ENCODE results near the gene SFXN2. TPM values are rescaled to one million over a fixed set of nuclear protein-coding genes. Genes with fewer than 3 reads are reported as not detected.
"Not testable (repeated sequence)": the region's sequence is repeated elsewhere in the genome, so short reads cannot be mapped to it uniquely, and the experiment has no call there.

Gene SFXN2
- total and polyA plus RNA-seq, 5 donors from 2014 or later, result 4.9 to 11.5 (median 9.9) TPM

- Mint-ChIP-seq H3K27ac (no peak overlapping the region), H3K4me1 (peaks cover 0 to 12% (median 9%) of the 10 kb centered on the region in 4 donors), H3K9me3 (peaks cover 0 to 4% (median 0%) of the 10 kb centered on the region in 7 donors), H3K4me3 (no peak overlapping the region), H3K36me3 (peaks cover 12% of the 10 kb centered on the region), H3K27me3 (no peaks in the 10 kb centered on the region)
- no peak overlapping the region for H3K4me3 ChIP-seq (ENCODE audit: low read depth, low read length)
- DNase-seq (no peak), ATAC-seq (ENCODE audit: low read depth in 2 of 2) (no peak)
- no peak overlapping the region for H3K27ac ChIP-seq (ENCODE audit: insufficient read depth, low read length, poor library complexity, severe bottlenecking)
- no peaks in the 10 kb centered on the region for H3K27me3 ChIP-seq (ENCODE audit: control insufficient read depth, insufficient read depth, low read length)
- peaks cover 4% of the 10 kb centered on the region for H3K4me1 ChIP-seq (ENCODE audit: control insufficient read depth, insufficient read depth, low read length, poor library complexity, severe bottlenecking)
- H3K9me3 ChIP-seq (ENCODE audit: control insufficient read depth in 2 of 2, low read length in 2 of 2), result no peaks in the 10 kb centered on the region
- no peaks in the 10 kb centered on the region for H3K36me3 ChIP-seq (ENCODE audit: control insufficient read depth, insufficient read depth, low read length)
Measured at GRCh38 chr10:102738692-102739121, 24.3 kb downstream of the SFXN2 start.

GRCh38 chr10:102740229-102740628, 25.8 kb downstream of the SFXN2 start:
- Mint-ChIP-seq H3K4me1 (peaks cover 0 to 23% (median 17%) of the 10 kb centered on the region in 4 donors), H3K27me3 (no peaks in the 10 kb centered on the region), H3K36me3 (peaks cover 5% of the 10 kb centered on the region), H3K4me3 (no peak overlapping the region), H3K9me3 (peaks cover 0 to 4% (median 0%) of the 10 kb centered on the region in 7 donors), H3K27ac (no peak overlapping the region)
- peaks cover 17% of the 10 kb centered on the region for H3K4me1 ChIP-seq (ENCODE audit: control insufficient read depth, insufficient read depth, low read length, poor library complexity, severe bottlenecking)
- no peaks in the 10 kb centered on the region for H3K36me3 ChIP-seq (ENCODE audit: control insufficient read depth, insufficient read depth, low read length)
- DNase-seq, result no peak
- no peaks in the 10 kb centered on the region for H3K27me3 ChIP-seq (ENCODE audit: control insufficient read depth, insufficient read depth, low read length)
- ATAC-seq (ENCODE audit: low read depth in 2 of 2), result no peak
- H3K4me3 ChIP-seq (ENCODE audit: low read depth, low read length), result no peak overlapping the region
- no peaks in the 10 kb centered on the region for H3K9me3 ChIP-seq (ENCODE audit: control insufficient read depth in 2 of 2, low read length in 2 of 2)
- no peak overlapping the region for H3K27ac ChIP-seq (ENCODE audit: insufficient read depth, low read length, poor library complexity, severe bottlenecking)

GRCh38 chr10:102741726-102742237, 27.3 kb downstream of the SFXN2 start:
- no peak for ATAC-seq (ENCODE audit: low read depth in 2 of 2)
- Histone ChIP-seq H3K27ac (ENCODE audit: insufficient read depth, low read length, poor library complexity, severe bottlenecking) (no peak overlapping the region), H3K4me1 (ENCODE audit: control insufficient read depth, insufficient read depth, low read length, poor library complexity, severe bottlenecking) (peaks cover 32% of the 10 kb centered on the region), H3K36me3 (ENCODE audit: control insufficient read depth, insufficient read depth, low read length) (no peaks in the 10 kb centered on the region), H3K4me3 (ENCODE audit: low read depth, low read length) (no peak overlapping the region), H3K27me3 (ENCODE audit: control insufficient read depth, insufficient read depth, low read length) (no peaks in the 10 kb centered on the region), H3K9me3 (ENCODE audit: control insufficient read depth in 2 of 2, low read length in 2 of 2) (no peaks in the 10 kb centered on the region)
- Mint-ChIP-seq H3K4me3 (no peak overlapping the region), H3K4me1 (peaks cover 0 to 39% (median 32%) of the 10 kb centered on the region in 4 donors), H3K27ac (no peak overlapping the region), H3K9me3 (peaks cover 0 to 4% (median 0%) of the 10 kb centered on the region in 7 donors), H3K27me3 (no peaks in the 10 kb centered on the region), H3K36me3 (peaks cover 5% of the 10 kb centered on the region)
- DNase-seq, result no peak

GRCh38 chr10:102742313-102742712, 27.9 kb downstream of the SFXN2 start:
- DNase-seq; H3K9me3 ChIP-seq (ENCODE audit: control insufficient read depth in 2 of 2, low read length in 2 of 2); H3K4me3 ChIP-seq (ENCODE audit: low read depth, low read length); H3K27me3 Mint-ChIP-seq; H3K36me3 ChIP-seq (ENCODE audit: control insufficient read depth, insufficient read depth, low read length); H3K27ac ChIP-seq (ENCODE audit: insufficient read depth, low read length, poor library complexity, severe bottlenecking); H3K27me3 ChIP-seq (ENCODE audit: control insufficient read depth, insufficient read depth, low read length); H3K36me3 Mint-ChIP-seq; H3K4me3 Mint-ChIP-seq; H3K9me3 Mint-ChIP-seq; ATAC-seq (ENCODE audit: low read depth in 2 of 2): not testable (repeated sequence)
- Mint-ChIP-seq H3K27ac (peak overlapping the region in 2 of 3 donors; percentile 23 to 92), H3K4me1 (peaks cover 0 to 41% (median 33%) of the 10 kb centered on the region in 4 donors)
- peaks cover 33% of the 10 kb centered on the region for H3K4me1 ChIP-seq (ENCODE audit: control insufficient read depth, insufficient read depth, low read length, poor library complexity, severe bottlenecking)

- ATAC-seq (ENCODE audit: low read depth in 2 of 2), result no peak
- peak overlapping the region; percentile 91 for H3K4me3 ChIP-seq (ENCODE audit: low read depth, low read length)
- peaks cover 0 to 4% (median 0%) of the 10 kb centered on the region in 7 donors for H3K9me3 Mint-ChIP-seq
Measured at GRCh38 chr10:102743078-102743587, 28.7 kb downstream of the SFXN2 start.

GRCh38 chr10:102743588-102744373, 29.3 kb downstream of the SFXN2 start, which contains the start of gene WBP1L:
Gene WBP1L, plus strand, starts transcription at chr10:102743948. Its CDS starts 106 bp downstream, at chr10:102744054.
- Histone ChIP-seq H3K27me3 (ENCODE audit: control insufficient read depth, insufficient read depth, low read length) (no peaks in the 10 kb centered on the region), H3K36me3 (ENCODE audit: control insufficient read depth, insufficient read depth, low read length) (peaks cover 3% of the 10 kb centered on the region), H3K27ac (ENCODE audit: insufficient read depth, low read length, poor library complexity, severe bottlenecking) (peak within 1 kb of the TSS; percentile 79), H3K4me1 (ENCODE audit: control insufficient read depth, insufficient read depth, low read length, poor library complexity, severe bottlenecking) (peaks cover 36% of the 10 kb centered on the region), H3K9me3 (ENCODE audit: control insufficient read depth in 2 of 2, low read length in 2 of 2) (no peaks in the 10 kb centered on the region), H3K4me3 (ENCODE audit: low read depth, low read length) (peak within 1 kb of the TSS; percentile 91)
- DNase-seq (peak; percentile 91 to 99 (median 97)), ATAC-seq (ENCODE audit: low read depth in 2 of 2) (peak; percentile 98 to 99)
- Mint-ChIP-seq H3K4me1 (peaks cover 0 to 48% (median 39%) of the 10 kb centered on the region in 4 donors), H3K9me3 (peaks cover 0 to 4% (median 0%) of the 10 kb centered on the region in 7 donors), H3K36me3 (peaks cover 6% of the 10 kb centered on the region), H3K4me3 (peak within 1 kb of the TSS; percentile 87 to 99 (median 95)), H3K27me3 (no peaks in the 10 kb centered on the region), H3K27ac (peak within 1 kb of the TSS; percentile 92 to 96 (median 96))

More at GRCh38 chr10:102743078-102743587, 28.7 kb downstream of the SFXN2 start:
- H3K36me3 ChIP-seq (ENCODE audit: control insufficient read depth, insufficient read depth, low read length), result no peaks in the 10 kb centered on the region
- Mint-ChIP-seq H3K4me3 (peak overlapping the region; percentile 87 to 99 (median 95)), H3K36me3 (no peaks in the 10 kb centered on the region), H3K4me1 (peaks cover 0 to 41% (median 34%) of the 10 kb centered on the region in 4 donors), H3K27ac (peak overlapping the region; percentile 54 to 96 (median 92)), H3K27me3 (no peaks in the 10 kb centered on the region)
- no peak overlapping the region for H3K27ac ChIP-seq (ENCODE audit: insufficient read depth, low read length, poor library complexity, severe bottlenecking)
- no peaks in the 10 kb centered on the region for H3K9me3 ChIP-seq (ENCODE audit: control insufficient read depth in 2 of 2, low read length in 2 of 2)
- no peaks in the 10 kb centered on the region for H3K27me3 ChIP-seq (ENCODE audit: control insufficient read depth, insufficient read depth, low read length)
- no peak for DNase-seq
- peaks cover 33% of the 10 kb centered on the region for H3K4me1 ChIP-seq (ENCODE audit: control insufficient read depth, insufficient read depth, low read length, poor library complexity, severe bottlenecking)

GRCh38 chr10:102744374-102745051, 30.1 kb downstream of the SFXN2 start:
- peak in 1 of 3 donors; percentile 29 for DNase-seq
- Histone ChIP-seq H3K36me3 (ENCODE audit: control insufficient read depth, insufficient read depth, low read length) (peaks cover 5% of the 10 kb centered on the region), H3K27ac (ENCODE audit: insufficient read depth, low read length, poor library complexity, severe bottlenecking) (peak overlapping the region; percentile 79), H3K27me3 (ENCODE audit: control insufficient read depth, insufficient read depth, low read length) (no peaks in the 10 kb centered on the region), H3K4me1 (ENCODE audit: control insufficient read depth, insufficient read depth, low read length, poor library complexity, severe bottlenecking) (peaks cover 37% of the 10 kb centered on the region), H3K4me3 (ENCODE audit: low read depth, low read length) (peak overlapping the region; percentile 91), H3K9me3 (ENCODE audit: control insufficient read depth in 2 of 2, low read length in 2 of 2) (no peaks in the 10 kb centered on the region)
- peak overlapping the region; percentile 87 to 99 (median 95) for H3K4me3 Mint-ChIP-seq
- peaks cover 0 to 50% (median 40%) of the 10 kb centered on the region in 4 donors for H3K4me1 Mint-ChIP-seq
- no peaks in the 10 kb centered on the region for H3K27me3 Mint-ChIP-seq
- H3K9me3 Mint-ChIP-seq, result peaks cover 0 to 4% (median 0%) of the 10 kb centered on the region in 7 donors
- peaks cover 8% of the 10 kb centered on the region for H3K36me3 Mint-ChIP-seq
- peak overlapping the region; percentile 83 to 96 (median 92) for H3K27ac Mint-ChIP-seq
- no peak for ATAC-seq (ENCODE audit: low read depth in 2 of 2)

Data from CD4-positive, CD25-positive, alpha-beta regulatory T cell (primary cell).